ENCODE measurements around the gene PDE8B.

Gene PDE8B

GRCh38 chr5:77295863-77296378 lies 85.4 kb downstream of the PDE8B start:
- no peak for DNase-seq

GRCh38 chr5:77298146-77298545 lies 87.7 kb downstream of the PDE8B start:
- no peak for DNase-seq

- no peak for DNase-seq
These were observed 90.0 kb downstream of the PDE8B start for GRCh38 chr5:77300451-77300850.

GRCh38 chr5:77301447-77301883 lies 91.0 kb downstream of the PDE8B start:
- no peak for DNase-seq

GRCh38 chr5:77302247-77302646 lies 91.8 kb downstream of the PDE8B start:
- no peak for DNase-seq

- DNase-seq = no peak
These were observed 92.2 kb downstream of the PDE8B start for GRCh38 chr5:77302653-77303052.

- no peak for DNase-seq
These were observed 93.9 kb downstream of the PDE8B start for GRCh38 chr5:77304388-77304787.

- no peak for DNase-seq
These were observed 94.9 kb downstream of the PDE8B start for GRCh38 chr5:77305222-77305846.

- no peak for DNase-seq
These were observed 95.5 kb downstream of the PDE8B start for GRCh38 chr5:77305956-77306355.

GRCh38 chr5:77306531-77306930 lies 96.1 kb downstream of the PDE8B start:
- DNase-seq = no peak

- DNase-seq = no peak
These were observed 97.9 kb downstream of the PDE8B start for GRCh38 chr5:77308154-77308960.

GRCh38 chr5:77309140-77309539 lies 98.7 kb downstream of the PDE8B start:
- DNase-seq = no peak

- DNase-seq = no peak
These were observed 100.2 kb downstream of the PDE8B start for GRCh38 chr5:77310494-77311213.

GRCh38 chr5:77311214-77311571 lies 100.7 kb downstream of the PDE8B start:
- no peak for DNase-seq

- no peak for DNase-seq
These were observed 101.9 kb downstream of the PDE8B start for GRCh38 chr5:77312413-77312812.

GRCh38 chr5:77316871-77317661 lies 106.6 kb downstream of the PDE8B start:
- no peak for DNase-seq

- no peak for DNase-seq
These were observed 107.6 kb downstream of the PDE8B start for GRCh38 chr5:77318060-77318459.

- no peak for DNase-seq
These were observed 108.8 kb downstream of the PDE8B start for GRCh38 chr5:77319117-77319804.

- no peak for DNase-seq
These were observed 111.4 kb downstream of the PDE8B start for GRCh38 chr5:77321793-77322394.

- no peak for DNase-seq
These were observed 111.9 kb downstream of the PDE8B start for GRCh38 chr5:77322406-77322805.

GRCh38 chr5:77325921-77326541 lies 115.6 kb downstream of the PDE8B start:
- no peak for DNase-seq
